ENCODE data around the gene LMOD3. TPM values are rescaled to one million over a fixed set of nuclear protein-coding genes. Genes with fewer than 3 reads are reported as not detected.

LMOD3 gene
- total RNA-seq, 4 donors from 2014 or later, result not detected

- no peak for DNase-seq
- Histone ChIP-seq H3K4me3 (no peak overlapping the region), H3K4me1 (no peaks in the 10 kb centered on the region), H3K27ac (no peak overlapping the region), H3K9me3 (no peaks in the 10 kb centered on the region), H3K36me3 (no peaks in the 10 kb centered on the region), H3K27me3 (no peaks in the 10 kb centered on the region)
- TF ChIP-seq CTCF (IDR thresholded peaks at IDR 0.05) (no peak), POLR2A (IDR thresholded peaks at IDR 0.05) (no peak)
Observed at GRCh38 chr3:69119138-69119537, 3.3 kb downstream of the LMOD3 start.

GRCh38 chr3:69118555-69118954 lies 3.8 kb downstream of the LMOD3 start:
- no peak for DNase-seq
- no peaks in the 10 kb centered on the region for H3K27me3 ChIP-seq
- no peak overlapping the region for H3K27ac ChIP-seq
- no peaks in the 10 kb centered on the region for H3K36me3 ChIP-seq
- no peak overlapping the region for H3K4me3 ChIP-seq
- no peaks in the 10 kb centered on the region for H3K4me1 ChIP-seq
- no peaks in the 10 kb centered on the region for H3K9me3 ChIP-seq
- no peak for TF ChIP-seq POLR2A (IDR thresholded peaks at IDR 0.05)
- TF ChIP-seq CTCF (IDR thresholded peaks at IDR 0.05), result no peak

DNA sequence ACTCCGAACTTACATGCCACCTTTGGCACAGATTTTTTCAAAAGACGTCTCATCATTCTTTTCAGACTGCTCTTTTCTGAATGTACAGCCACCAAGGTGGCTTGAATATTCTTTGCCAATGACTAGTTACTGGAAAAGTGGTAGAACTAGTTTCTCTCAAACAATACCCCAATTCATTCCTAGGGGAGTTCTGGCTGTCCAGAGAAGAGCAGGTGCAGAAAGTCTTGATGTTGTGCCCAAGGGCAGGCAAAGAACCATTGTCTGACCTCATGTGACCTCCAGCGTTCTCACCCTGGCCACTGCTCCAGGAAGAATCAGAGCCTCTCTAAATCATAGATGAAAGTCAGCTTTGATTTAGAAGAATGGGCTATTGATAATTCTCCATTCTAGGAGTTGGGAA lies 5.5 kb downstream of the LMOD3 start:
- no peaks in the 10 kb centered on the region for H3K27me3 ChIP-seq
- H3K4me1 ChIP-seq, result no peaks in the 10 kb centered on the region
- H3K36me3 ChIP-seq, result no peaks in the 10 kb centered on the region
- H3K9me3 ChIP-seq, result no peaks in the 10 kb centered on the region
- no peak overlapping the region for H3K4me3 ChIP-seq
- H3K27ac ChIP-seq, result no peak overlapping the region
- DNase-seq, result no peak
- no peak for TF ChIP-seq CTCF (IDR thresholded peaks at IDR 0.05)
- TF ChIP-seq POLR2A (IDR thresholded peaks at IDR 0.05), result no peak

GRCh38 chr3:69116162-69116561 lies 6.2 kb downstream of the LMOD3 start:
- no peaks in the 10 kb centered on the region for H3K9me3 ChIP-seq

DNA sequence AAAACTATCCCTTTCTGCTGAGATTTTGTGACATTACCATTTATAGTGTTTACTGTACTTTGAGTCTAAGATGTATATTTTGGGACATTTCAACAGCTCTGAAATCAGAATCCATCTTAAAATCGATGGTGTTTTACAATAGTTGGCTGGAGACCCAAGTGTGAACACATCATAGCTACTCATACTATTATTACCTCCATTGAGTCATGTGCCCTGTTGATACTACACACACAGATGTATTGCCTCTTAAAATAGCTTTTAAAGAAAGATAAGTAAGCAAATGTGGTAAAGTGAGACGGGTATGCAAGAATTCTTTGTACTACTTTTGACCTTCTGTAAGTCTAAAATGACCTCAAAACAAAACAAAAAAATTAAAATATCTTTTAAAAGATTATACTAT lies 6.7 kb downstream of the LMOD3 start:
- H3K9me3 ChIP-seq, result no peaks in the 10 kb centered on the region
- no peaks in the 10 kb centered on the region for H3K4me1 ChIP-seq
- no peaks in the 10 kb centered on the region for H3K27me3 ChIP-seq
- H3K36me3 ChIP-seq, result no peaks in the 10 kb centered on the region
- TF ChIP-seq CTCF (IDR thresholded peaks at IDR 0.05) (no peak), POLR2A (IDR thresholded peaks at IDR 0.05) (no peak)
- no peak for DNase-seq
- no peak overlapping the region for H3K27ac ChIP-seq
- H3K4me3 ChIP-seq, result no peak overlapping the region

More at GRCh38 chr3:69116162-69116561, 6.2 kb downstream of the LMOD3 start:
- no peaks in the 10 kb centered on the region for H3K36me3 ChIP-seq
- DNase-seq, result no peak
- H3K4me1 ChIP-seq, result no peaks in the 10 kb centered on the region
- H3K27me3 ChIP-seq, result no peaks in the 10 kb centered on the region
- no peak overlapping the region for H3K4me3 ChIP-seq
- H3K27ac ChIP-seq, result no peak overlapping the region
- TF ChIP-seq CTCF (IDR thresholded peaks at IDR 0.05) (no peak), POLR2A (IDR thresholded peaks at IDR 0.05) (no peak)

DNA sequence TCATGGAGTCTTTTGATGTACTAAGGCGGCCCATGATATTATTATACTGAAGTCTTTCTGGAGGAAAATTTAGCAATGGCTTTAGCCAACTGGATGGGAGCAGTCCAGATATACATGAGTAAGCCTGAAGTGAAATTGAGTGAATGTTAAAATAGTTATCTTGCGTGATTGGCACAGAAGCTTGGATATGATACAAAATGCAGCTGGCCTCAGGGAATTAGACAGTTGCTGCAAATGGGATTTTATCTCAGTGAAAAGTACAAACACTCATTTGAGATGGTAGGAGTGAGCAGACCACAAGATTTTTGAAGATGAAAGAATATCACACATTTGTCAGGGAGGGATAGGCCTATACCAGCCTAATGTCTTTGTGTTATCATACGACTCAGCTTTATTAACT lies 8.9 kb downstream of the LMOD3 start:
- TF ChIP-seq POLR2A (IDR thresholded peaks at IDR 0.05) (no peak), CTCF (IDR thresholded peaks at IDR 0.05) (no peak)
- no peaks in the 10 kb centered on the region for H3K36me3 ChIP-seq
- no peak for DNase-seq
- no peaks in the 10 kb centered on the region for H3K9me3 ChIP-seq
- H3K27me3 ChIP-seq, result no peaks in the 10 kb centered on the region
- no peak overlapping the region for H3K27ac ChIP-seq
- no peak overlapping the region for H3K4me3 ChIP-seq
- no peaks in the 10 kb centered on the region for H3K4me1 ChIP-seq

All from Peyer's patch (tissue), 4 donors.